HL-60/S4 treated with phorbol 12-myristate 13-acetate at 8.2 ng/mL for 4 days and 3 days (cell line): ENCODE data around the gene CCZ1.
"Not testable (repeated sequence)": the region's sequence is repeated elsewhere in the genome, so short reads cannot be mapped to it uniquely, and the experiment has no call there.

ENCODE experiments used
- in situ Hi-C: fragments of 300-500 bp; cut with MboI; formaldehyde crosslinking; loops from 2 replicates; pipeline ENCODE4 v1.15.0; 2022; ENCODE audit warnings: low sequenced_read_pairs

CCZ1 gene

DNA sequence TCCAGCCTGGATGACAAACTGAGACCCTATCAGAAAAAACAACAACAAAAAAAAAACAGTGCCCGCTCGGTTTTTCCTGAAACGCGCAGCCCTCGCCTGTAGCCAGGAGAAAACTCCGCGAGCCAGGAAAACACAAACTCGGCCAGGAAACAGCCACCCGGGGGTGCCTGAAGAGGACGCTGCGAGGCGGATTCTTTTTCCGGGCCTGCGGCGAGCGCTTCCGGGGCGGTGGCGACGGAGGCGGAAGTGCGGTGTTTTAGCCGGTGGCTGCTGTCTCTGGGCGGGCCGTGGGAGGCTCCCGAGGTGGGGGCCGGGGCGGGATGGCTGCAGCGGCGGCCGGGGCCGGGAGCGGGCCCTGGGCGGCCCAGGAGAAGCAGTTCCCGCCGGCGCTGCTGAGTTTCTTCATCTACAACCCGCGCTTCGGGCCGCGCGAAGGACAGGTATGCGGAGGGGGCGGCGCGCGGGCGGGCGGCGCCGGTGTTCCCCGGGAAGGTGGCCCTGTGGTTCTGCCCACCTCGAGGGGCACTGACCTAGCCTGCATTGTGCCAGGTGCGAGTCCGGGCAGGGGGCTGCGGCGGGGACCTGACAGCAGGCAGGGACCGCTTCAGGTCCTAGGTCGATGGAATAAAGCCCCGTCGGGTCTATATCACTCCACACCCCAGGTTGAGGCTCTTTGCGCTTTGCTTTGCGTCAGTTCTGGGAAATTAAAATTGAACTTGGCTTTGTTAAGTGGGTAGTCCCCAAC, at the start of gene CCZ1:
TSS of gene CCZ1 (plus strand) at position 254 of the 745 bp plus-strand sequence. CDS start at position 321, 67 bp downstream.
- in situ Hi-C loops: not testable (repeated sequence)

DNA sequence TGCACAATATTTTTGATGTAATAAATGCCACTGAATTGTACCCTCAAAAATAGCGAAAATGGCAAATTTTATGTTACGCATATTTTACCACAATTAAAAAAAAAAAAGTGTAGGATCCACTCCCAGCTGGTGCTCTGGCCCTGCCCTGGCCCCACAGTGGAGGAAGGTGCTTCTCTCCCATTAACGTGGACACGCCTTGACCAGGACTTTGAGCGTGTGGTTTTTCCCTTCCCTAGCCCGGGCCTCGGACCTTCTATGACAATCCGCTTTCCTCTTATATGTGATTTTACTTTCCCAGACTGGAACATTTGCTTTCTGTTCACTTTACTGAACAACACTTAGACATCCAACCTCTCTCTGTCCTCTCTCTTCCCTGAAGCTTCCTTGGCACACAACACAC, 47.6 kb upstream of the CCZ1 start:
- in situ Hi-C loops: no loop called here

DNA sequence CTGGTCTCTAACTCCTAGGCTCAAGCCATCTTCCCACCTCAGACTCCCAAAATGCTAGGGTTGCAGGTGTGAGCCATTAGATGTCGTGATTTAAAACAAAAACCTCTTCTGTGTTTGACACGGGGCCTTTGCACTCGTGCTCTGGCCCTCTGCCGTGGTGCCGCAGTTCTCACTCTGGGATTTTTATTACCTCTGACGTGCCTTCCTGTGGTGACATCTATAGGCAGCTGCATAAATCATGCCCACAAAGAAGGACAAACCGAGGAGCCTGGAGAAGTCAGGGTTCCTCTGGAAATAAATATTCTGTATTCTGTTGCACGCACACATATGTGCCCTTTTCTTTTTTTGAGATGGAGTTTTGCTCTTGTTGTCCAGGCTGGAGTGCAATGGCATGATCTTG, 43.8 kb upstream of the CCZ1 start:
- in situ Hi-C loops: no loop called here

DNA sequence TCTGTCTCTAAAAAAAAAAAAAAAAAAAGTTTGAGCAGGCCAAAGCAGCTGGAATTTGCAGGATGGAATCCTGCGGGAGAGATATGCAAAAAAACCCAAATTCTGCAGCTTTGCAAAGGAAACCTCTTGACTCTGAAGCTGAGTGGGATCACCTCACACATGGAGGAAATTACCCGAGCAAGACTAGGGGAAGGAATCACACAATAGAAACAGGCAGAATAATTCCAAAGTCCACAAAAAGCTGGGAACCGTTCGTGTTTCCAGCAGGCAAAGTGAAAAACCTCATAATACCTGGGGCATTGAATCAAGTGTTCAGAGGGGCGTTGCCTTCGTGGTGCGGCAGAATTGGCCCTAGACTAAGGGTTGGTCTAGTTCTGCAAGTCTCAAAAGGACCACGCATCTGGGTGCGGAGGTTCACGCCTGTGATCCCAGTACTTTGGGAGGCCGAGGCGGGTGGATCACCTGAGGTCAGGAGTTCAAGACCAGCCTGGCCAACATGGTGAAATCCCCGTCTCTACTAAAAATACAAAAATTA, 41.4 kb upstream of the CCZ1 start:
- in situ Hi-C loops: not testable (repeated sequence)

DNA sequence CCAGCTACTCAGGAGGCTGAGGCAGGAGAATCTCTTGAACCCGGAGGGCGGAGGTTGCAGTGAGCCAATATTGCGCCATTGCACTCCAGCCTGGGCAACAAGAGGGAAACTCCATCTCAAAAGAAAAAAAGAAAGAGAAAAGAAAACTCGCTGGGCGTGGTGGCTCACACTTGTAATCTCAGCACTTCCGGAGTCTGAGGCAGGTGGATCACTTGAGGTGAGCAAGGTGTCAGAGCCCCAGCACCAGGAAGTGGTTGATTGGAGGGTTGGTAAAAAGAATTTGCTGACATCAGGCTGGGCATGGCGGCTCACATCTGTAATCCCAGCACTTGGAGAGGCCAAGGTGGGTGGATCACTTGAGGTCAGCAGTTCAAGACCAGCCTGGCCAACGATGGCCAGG, 40.0 kb upstream of the CCZ1 start:
- in situ Hi-C loops: not testable (repeated sequence)

DNA sequence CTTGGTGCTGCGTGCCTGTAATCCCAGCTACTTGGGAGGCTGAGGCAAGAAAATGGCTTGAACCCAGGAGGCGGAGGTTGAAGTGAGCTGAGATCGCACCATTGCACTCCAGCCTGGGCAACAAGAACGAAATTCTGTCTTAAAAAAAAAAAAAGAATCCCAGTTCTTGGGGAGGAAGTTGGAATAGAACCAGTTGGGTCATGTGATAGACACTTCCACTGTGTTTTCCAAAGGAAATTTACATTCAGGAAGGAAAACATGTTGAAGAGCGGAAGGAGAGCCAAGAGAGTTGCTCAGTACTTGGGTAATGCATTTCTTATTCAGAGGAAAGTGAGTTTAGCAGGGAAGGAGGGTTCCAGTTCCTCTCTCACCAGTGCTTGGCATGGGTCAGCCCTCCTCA, 37.3 kb upstream of the CCZ1 start:
- in situ Hi-C loops: not testable (repeated sequence)

DNA sequence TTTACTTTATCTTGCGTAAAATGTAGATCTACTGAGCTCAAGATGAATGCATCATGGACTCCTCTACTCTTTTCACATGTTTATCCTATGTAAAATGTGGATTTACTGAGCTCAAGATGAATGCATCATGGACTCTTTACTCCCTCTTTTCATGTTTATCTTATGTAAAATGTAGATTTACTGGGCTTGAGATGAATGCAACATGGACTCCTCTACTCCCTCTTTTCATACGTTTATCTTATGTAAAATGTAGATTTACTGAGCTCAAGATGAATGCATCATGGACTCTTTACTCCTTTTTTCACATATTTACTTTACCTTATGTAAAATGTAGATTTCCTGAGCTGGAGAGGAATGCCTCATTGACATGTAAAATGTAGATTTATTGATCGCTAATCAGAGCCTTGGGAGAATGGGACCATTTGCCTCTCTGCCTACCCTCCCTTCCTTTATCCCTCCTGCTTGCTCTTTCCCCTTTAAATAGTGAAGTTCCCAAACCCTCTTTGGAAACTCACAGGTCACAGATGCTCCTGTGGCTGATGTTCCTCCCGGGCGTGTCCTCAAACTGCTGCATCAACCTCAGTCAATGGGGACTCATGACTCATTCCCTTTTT, 35.7 kb upstream of the CCZ1 start:
- in situ Hi-C loops: not testable (repeated sequence)

DNA sequence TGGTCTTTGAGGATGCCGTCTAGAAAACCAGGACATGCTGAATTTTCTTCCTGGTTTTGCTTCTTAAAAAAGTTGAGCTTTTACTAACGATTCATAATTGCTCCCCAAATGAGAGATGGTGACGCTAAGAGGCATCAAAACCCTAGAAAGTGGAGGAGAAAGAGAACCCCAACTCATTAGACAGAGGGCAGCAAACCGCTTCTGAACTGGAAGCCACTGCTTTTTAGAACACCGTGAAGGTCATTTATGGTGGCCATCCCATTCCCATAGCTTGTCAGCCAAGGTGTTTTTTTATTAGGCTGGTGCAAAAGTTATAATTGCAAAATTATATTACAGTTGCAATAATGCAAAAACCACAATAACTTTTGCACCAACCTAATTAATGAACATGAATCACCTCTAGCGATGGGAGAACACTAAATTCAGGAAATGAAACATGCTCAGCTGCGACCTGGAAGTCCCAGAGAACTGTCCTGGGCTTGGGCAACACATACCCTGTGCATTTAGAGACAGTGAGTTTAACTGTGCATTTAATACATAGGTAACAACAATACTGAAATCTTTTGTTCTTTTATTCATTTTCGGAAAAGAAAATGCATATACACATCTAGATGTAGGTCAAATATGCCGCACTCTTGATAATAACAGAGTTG, 33.1 kb upstream of the CCZ1 start:
- in situ Hi-C loops: not testable (repeated sequence)

DNA sequence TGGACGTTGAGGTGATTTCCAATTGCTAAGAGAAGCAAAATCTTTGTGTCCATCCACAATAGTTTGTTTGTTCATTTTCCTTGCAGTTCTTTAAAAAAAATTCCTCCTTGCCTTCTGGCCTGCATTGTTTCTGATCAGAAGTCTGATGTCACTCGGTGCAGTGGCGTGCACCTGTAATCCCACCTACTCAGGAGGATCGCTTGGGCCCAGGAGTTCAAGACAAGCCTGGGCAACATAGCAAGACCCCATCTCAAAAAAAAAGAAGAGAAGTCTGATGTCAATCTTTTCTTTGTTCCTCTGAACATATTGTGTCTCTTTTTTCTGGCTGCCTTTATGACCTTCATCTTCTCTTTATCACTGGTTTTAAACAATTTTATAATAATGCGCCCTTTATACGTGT, 31.5 kb upstream of the CCZ1 start:
- in situ Hi-C loops: no loop called here

DNA sequence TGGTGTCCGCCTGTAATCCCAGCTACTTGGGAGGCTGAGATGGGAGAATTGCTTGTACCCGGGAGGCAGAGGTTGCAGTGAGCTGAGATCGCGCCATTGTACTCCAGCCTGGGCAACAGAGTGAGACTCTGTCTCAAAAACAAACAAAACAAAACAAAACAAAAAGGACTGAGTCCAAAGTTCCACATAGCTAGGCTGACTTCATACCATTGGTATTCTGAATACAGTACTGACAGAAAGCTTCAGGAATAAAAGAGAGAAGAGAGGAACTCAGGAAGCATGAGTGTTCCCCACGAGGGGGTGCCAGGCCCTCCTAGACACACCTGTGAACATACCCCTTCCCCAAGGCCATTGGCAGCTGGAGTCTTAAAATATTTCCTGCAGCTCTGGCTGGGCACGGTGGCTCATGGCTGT, 29.6 kb upstream of the CCZ1 start:
- in situ Hi-C loops: not testable (repeated sequence)

DNA sequence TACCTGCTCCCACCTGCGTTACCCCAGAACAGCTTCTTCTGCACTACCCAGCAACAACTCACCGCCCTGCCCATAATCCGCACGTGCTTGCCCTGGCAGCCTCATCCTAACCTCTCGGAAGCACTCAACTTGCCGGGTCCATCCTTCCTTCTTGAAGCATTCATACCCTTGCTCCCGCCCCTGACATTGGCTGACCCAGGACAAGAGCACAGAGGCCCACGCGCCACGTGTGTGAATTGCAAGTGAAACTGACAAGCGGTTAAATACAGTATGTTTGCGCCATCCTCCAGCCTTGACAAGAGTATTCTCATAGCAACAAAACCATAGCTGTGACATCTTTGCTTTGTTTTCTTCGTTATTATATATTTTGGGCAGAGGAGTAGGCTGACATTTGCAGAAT, 28.8 kb upstream of the CCZ1 start:
- in situ Hi-C loops: no loop called here

DNA sequence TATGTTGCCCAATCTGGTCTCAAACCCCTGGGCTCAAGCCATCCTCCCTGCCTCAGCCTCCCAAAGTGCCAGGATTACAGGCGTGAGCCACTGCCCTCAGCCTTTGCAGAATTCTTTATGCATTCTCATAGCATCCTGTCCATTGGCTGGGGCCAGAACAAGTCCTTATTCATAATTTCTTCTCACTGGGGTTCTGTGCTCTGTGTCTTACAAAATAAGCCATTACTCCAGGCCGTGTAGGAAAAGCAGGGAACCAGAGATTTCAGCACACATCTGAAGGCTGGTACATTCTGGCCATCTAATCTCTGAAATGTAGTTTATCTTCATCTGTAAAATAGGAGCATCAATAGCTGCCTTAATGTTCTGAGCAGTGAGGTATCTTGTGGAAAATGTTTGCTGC, 28.2 kb upstream of the CCZ1 start:
- in situ Hi-C loops: no loop called here

DNA sequence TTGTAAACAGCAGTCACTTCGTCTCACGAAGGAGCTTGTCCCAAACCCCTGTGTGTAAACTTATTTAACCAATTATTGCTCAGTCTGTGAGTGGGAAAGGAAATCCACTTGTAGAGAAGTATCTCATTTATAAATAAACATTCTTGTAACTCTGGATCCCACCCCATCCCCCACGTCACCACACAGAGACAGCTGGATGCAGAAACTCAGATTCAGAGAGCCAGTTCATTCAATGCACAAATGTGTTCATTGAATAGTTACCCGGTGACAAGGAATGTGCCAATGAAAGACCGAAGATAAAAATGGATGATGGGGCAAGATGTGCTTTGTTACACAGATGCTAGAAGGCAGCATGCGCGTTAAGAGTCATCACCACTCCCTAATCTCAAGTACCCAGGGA, 26.2 kb upstream of the CCZ1 start:
- in situ Hi-C loops: no loop called here

DNA sequence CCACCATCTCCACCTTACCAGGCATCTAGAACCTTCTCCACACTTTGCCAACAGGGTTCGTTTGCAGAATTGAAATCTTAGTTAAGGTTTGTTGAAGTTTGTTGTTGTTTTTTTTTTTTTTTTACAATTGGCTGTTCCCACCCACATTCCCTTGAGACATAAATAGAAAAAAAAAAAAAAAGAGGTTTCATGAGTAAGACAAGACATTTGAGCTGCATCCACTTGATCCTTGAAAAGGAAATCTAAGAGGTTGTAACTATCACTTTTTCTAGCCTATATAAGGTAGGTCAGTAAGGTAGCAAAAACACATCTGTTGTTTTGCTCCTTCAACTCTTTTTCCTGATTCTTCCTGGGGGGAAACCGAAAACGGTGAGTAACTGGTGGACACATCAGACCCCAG, 18.9 kb upstream of the CCZ1 start:
- in situ Hi-C loops: not testable (repeated sequence)

DNA sequence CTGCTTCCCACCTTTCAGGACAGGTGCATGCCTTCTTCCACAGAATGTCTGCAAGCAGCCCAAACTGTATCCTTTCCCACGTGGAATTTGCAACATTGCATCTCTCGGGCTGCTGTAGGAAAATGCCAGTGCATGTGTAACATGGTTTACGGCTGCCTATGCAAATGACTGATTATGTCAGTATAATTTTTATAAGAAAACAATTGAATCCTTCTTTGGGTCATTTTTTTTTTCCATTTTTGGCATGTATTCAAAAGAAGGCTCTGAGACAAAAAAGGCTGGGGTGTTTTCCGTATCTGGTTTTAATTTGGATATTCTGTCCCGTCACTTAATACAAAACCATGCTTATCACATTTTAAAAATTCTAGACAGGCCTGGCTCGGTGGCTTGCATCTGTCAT, 18.4 kb upstream of the CCZ1 start:
- in situ Hi-C loops: not testable (repeated sequence)

DNA sequence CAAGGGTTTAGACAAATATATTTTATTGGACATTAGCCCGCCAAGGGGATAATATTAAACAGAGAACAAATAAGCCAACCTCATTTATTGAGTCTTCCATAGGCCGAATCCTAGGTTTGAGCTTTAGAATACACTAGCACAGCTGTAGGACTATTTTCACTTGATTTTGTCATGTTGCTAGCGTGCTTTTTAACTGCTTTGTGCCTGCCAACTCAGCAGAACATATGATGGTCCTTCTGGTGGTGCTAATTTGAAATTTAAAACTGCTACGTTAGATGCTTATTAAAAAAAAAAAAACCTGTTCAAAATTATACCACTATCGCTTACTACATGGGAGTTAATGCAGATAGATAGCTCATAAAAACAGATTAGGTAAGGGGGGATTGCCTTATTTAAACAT, 14.1 kb upstream of the CCZ1 start:
- in situ Hi-C loops: not testable (repeated sequence)

DNA sequence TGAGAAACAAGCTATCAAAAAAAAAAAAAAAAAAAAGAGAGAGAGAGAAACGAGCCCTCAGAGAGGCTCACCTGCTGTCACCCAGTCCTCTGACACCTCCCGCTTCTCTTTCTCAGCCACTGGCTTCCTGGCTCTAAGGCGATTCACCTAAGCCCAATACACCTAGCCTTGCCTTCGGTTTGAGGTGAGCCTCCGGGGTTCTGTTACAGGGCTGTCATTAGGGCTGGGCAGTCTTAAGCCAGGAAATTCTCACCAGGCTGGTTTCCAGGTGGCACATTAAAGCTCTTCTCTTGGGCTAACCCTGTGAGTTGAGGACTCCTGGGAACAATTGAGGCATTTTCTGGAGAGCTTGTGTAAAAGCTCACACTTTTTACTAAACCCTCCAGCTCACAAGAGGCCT, 10.5 kb upstream of the CCZ1 start:
- in situ Hi-C loops: not testable (repeated sequence)

DNA sequence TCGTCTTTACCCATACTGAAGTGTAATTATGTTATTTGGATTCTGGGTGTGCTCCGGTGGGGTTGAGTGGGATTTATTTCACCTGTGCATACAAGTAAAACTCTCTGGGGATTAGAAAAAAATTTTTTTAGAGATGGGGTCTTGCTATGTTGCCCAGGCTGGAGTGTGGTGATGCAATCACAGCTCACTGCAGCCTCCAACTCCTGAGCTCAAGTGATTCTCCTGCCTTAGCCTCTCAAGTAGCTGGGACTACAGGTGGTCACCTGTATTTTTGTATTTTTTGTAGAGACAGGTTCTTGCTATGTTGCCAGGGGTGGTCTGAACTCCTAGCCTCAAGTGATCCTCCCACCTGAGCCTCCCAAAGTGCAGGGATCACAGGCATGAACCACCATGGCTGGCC, 8.3 kb upstream of the CCZ1 start:
- in situ Hi-C loops: not testable (repeated sequence)

DNA sequence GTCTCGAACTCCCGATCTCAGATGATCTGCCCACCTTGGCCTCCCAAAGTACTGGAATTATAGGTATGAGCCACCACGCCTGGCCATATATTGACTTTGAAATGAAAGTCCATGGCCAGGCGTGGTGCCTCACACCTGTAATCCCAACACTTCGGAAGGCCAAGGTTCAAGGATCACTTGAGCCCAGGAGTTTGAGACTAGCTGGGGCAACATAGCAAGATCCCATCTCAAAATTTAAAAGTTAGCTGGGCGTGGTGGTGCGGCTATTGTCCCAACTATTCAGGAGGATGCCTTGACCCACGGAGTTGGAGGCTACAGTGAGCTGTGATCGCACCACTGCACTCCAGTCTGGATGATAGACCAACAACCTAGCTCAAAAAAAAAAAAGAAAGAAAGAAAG, 6.0 kb upstream of the CCZ1 start:
- in situ Hi-C loops: no loop called here

DNA sequence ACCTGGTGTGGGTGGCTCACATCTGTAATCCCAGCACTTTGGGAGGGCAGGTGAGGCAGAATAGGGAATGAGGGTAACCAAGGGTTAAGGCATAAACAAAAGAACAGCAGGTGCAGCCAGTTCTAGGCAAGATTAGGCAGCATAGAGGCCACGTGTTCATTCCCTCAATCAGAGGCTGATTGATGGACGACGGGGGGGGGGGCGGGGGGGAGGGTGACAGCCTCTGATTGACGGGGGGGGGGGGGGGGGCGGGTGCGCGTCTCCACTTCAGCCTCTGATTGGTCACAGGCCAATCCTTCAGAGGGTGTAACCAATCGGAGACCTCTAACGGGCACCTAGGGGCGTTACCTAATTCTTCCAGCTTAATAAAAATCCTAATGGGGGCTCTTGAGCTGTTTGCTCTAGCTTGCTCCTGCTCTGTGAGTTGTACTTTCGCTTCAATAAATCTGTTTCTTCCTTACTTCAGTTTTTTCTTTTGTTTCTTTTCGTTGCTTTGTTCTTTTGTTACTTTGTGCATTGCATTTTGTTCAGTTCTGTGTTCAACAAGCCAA, 1.1 kb upstream of the CCZ1 start:
- in situ Hi-C loops: not testable (repeated sequence)

DNA sequence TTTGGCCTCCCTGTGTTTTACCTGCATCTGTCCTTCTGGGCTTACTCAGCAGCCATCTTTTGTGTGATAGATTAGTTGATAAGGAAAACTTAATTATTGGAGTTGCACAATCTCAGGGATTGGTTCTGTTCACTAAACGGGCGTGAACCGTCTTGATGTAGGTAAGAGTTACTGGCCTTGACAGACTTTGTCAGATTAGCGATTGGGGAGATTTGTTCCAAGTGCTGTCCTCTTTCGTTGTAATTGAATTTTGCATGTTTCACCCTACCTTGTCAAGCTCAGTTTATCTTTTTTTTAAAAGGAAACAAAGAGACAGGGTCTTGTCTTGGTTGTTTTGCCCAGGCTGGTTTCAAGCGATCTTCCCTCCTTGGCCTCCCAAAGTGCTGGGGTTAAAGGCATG, 4.5 kb downstream of the CCZ1 start:
- in situ Hi-C loops: not testable (repeated sequence)

DNA sequence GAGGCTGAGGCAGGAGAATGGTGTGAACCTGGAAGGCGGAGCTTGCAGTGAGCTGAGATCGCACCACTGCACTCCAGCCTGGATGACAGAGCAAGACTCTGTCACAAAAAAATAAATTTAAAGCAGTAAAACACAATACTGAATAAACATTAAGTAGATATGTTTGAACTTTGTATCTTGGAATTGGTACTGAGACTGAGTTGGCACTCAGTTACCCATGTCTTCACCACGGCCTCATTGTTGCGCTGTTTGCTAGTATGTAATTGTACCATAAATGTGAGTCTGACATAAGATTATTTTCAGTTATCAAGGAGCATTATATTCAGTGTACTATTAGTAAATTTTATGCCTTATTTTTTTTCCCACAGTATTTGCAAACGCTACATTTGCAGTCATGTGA, 6.2 kb downstream of the CCZ1 start:
- in situ Hi-C loops: not testable (repeated sequence)
